HuH-7.5 (cell line): ENCODE data around the gene DUSP22.

ENCODE experiments used
- DNase-seq: peaks from one replicate; pipeline ENCODE4 v3.0.0; 2011; ENCODE audit warnings: low spot score

Gene DUSP22

DNA sequence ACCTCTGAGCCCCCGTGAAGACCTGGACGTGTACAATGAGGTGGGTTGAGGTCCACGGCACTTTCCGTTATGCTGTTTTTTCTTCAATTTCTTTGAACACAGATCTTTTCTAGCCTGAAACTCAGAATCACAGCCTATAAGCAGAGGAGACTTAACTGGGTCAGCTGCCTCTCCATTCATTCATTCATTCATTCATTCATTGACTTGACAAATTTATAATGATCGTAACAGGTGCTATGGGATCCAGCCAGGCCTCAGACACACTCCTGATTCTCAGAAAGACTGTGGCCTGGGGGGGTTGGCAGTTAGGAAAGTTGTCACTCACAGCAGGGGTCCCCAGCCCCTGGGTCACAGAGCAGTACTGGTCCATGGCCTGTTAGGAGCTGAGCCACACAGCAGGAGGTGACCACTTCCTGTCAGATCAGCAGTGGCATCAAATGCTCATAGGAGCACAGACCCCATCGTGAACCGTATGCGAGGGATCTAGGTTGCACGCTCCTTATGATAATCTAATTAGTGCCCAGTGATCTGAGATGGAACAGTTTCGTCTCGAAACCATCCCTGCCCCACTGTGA lies 60.7 kb downstream of the DUSP22 start:
- DNase-seq: no peak

DNA sequence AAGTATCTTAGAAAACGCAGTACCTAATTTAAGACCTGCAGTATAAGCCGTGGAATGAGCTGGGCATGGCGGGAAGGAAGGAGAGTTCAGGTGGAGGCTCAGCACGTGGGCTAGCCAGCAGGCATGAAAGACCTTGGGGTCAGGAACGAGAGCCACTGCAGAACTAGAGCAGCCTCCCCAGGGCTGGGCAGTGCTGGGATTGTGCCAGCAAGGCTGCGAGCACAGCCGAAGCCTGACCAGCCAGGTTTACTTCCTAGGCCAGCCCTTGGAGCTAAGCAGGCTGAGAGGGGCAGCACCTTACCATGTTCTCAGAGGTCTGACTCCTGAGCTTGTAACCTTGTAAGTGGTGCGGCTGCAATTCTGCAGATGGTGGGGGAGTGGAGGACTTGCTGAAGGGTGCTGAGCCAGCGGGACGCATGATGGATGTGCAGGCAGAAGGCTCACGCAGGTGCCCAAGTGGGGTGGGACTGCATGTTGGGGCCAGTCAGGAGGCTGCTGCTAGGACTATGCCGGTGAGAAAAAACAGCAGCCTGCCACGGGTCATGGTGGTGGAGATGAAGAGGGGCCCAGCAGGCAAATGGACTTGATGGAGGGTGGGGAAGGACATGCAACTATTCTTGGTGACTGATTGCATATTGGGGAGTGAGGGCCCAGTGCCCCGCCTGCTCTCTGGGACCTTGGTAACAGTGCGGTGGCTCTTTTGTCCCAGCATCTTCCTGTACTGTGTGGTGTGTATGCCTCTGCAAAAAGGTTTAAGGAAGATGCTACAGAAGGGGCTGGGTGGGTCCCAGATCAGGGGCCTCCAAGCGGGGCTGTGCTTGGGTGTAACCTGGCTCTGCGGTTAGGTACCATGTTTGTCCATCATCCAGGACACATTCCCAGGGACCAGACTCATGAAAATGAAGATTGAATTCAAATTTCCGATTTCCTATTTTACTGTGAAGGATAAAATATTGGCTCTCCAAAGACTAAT lies 61.6 kb downstream of the DUSP22 start:
- DNase-seq: no peak

DNA sequence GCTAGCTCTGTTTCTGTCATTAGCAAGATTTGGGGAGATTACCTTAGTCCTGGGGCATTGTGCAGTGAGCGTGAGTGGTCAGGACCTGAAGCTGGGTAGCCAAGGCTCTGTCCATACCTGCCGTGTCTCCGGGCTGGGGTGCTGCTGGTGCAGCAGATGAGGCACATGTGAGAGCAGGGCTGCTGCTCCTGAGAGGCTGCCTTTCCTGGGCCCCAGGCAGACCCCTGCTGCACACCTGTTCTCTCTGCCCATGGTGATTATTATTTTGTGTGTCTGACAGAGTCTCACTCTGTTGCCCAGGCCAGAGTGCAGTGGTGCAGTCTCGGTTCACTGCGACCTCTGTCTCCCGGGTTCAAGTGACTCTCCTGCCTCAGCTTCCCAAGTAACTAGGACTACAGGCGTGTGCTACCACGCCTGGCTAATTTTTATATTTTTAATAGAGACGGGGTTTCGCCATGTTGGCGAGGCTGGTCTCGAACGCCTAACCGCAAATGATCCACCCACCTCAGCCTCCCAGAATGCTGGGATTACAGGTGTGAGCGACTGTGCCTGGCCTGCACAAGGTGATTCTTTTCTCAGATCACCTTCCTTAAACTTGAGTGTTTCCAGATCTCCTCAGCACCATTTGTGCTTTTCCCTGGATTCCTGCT lies 62.5 kb downstream of the DUSP22 start:
- DNase-seq: no peak

DNA sequence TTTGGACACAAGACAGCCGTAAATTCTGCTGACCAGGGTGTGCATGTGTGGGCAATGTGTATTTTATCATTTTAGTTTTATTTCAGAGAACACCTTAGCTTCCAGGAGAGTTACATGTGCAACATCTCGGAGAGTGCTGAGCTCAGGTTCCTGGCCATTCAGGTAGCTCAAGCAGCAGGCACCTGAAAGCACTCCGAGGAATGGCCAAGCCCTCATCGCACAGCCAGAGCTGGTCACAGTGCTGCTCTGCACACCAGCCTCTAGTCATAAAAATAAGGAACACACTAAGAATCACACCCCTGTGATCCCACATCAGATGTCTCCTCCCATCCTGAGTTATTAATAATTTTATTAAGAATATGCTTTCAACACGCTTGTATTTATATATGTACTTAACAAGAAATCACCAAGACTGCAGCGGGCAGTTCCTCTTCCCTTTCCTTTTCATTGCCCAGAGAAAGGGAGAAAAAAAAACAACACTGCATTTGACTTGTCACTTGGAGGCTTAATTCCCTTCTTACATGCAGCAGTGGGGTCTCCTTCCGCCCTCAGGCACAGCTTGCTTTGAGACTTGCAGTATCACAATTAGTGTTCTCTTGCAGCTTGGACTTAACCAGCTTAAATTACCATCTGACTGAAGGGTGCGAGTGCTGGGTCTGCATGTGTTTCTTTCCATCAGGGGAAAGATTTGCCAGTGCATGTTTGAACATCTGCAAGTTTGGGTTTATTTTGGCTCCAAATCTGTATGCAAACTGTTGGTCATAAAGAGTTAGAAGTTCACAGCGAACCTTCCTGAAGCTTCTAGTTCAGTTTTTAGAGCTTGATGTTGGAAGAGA lies 63.3 kb downstream of the DUSP22 start:
- no peak for DNase-seq

DNA sequence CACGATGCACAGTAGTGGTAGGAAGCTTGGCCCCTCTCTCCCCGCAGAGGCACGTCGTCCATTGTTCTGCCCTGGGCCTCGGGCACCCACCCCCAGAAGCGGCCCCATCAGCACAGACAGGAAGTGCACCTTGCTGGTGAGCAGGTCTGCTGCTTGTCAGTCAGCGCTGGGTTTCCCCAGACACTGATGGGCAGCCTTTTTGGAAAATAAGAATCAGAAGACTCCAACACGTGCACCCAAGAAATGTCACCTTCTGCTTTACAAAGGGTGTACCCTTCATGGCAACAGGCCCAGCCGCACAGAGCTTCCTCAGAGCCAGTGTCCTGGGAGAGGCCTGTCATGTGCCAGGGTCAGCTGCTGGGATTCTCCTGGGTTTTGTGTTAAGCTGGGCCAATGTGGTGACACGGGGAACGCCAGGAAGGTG lies 64.6 kb downstream of the DUSP22 start:
- no peak for DNase-seq

DNA sequence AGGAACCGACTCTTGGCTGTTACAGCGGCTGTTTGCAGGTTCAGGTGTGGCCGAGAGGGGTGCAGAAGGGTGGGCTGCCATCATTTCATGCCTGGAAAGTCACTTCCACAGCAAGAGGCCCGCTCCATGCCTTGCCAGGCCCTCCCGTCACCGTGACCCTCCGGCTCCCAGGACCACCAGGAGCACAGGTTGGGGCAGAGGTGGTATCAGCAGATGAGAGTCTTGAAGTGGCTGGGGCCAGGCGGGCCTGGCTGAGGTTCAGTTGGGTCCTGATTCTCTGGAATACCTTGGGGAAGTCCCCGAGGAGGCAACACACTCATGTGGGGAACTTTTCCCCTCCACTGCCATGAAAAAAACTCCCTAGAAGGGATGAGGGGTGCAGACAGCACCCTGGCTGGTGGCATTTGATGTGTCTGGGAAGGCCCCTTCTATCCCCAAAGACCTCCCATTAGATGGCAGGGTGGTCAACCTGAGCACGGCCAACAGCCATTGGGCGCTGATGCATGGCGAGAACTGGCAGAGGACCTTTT lies 65.0 kb downstream of the DUSP22 start:
- DNase-seq: no peak

DNA sequence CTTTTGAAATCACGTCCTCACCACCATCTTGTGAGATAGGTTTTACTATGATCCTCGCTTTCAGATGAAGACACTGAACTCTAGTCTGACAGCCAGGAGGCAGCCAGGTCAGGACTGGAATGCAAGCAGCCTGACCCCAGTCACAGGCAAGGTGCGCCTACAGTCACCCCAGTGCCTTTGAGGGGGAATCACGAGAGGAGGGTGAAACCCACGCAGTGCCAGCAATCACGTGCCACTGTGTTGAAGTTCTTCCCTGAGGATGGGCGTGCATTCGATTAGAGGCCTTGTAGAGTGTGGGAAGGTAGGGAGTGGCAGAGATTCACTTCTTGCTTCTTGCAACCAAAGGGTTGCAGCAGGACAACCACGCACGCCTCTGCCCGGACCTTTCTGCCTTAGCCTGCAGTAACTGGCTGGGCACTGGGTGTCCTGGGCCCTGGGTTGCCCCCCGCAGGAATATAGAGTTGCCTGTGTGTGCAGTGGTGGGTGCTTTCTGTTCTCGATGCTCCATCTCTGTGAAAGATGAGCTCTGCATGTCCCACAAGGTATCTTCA lies 65.6 kb downstream of the DUSP22 start:
- no peak for DNase-seq

DNA sequence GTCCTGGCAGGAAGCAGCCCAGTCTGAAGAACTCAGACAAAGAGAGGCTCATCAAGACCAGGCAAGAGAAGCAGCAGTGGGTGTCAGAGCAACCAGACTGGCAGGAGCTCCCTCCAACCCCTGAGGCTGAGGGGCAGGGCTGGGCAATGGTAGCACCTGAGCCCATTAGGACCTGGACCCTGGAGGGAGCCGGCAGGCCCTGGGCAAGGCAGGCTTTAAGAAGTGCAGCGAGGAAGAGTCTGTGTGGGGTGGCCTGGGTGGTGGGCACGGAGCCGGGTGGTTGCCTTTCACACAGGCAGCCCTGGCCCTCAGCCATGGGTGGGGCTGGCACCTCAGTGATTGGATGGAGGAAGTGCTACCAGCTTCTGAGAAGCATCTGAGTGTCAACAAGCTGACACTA lies 66.1 kb downstream of the DUSP22 start:
- DNase-seq: no peak

DNA sequence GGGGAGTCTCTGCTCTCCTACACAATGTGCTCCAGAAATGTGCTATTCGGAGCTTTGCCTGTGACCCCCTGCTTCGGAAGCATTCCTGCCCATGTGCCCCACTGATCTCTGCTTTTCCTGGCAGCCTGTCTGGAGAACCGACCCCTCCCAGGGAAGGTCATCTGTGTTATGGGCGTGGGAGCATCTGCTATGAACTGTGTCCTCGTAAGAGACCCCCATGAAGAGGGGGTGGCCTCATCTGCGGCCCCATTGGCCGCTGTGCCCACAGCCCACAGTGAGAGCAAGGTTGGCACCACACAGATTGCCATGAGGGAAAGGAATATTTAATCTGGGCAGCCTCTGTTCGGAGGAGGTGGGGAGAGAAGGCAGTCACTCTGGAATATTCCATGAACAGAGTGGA lies 66.6 kb downstream of the DUSP22 start:
- no peak for DNase-seq

DNA sequence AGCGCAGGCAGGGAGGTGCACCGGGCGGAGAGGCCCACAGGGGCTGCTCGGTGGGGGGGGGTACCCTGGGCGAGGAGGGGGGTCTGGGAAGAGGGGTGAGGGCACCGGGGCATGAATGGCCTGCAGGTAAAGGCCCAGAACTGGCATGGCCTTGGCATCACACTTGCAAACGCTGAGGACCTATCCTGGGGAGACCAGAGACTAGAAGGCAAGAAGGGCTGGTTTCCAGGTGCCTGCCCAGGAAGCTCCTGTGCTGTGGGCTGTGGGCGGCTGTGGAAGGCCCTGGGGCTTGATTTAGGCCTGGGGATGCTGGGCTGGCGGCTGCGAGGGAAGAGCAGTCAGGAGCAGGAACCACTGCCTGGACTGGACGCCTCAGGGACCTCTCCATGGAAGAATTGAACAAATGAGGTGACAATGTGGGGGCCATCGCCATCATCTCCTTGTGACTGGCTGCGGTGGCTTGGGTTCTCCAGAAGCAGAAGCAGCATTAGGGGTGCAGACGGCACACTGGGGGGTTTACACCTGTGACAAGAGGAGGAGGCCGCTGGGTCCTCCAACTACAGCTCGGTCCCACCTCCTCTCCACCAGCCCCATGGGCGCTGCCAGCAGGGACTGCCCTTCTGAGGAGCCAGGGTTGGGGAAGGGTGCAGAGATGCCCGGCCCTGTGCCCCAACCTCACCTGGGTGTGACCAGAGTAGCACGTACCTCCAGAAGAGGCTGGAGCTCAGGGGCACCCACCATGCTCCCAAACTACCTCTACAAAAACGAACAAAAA lies 67.2 kb downstream of the DUSP22 start:
- DNase-seq: no peak

DNA sequence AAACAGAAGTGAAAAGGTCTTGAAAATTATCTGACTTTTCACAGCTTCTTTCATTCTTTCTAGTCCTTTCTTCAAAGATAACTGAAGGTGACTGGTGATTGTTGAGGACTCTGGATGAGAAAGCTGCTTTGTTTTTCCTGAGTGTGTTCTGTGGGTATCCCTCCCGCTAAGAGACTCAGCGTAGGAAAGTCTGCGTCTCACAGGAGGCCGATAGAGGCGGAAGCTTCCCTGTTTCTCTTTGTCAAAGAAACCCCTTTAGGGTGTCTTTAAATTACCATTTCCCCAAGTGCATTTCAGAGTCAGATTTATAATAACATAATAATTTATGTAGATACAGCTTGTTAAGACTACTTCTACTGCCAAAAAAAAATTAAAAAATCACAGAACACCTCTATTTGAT lies 68.1 kb downstream of the DUSP22 start:
- DNase-seq: no peak

DNA sequence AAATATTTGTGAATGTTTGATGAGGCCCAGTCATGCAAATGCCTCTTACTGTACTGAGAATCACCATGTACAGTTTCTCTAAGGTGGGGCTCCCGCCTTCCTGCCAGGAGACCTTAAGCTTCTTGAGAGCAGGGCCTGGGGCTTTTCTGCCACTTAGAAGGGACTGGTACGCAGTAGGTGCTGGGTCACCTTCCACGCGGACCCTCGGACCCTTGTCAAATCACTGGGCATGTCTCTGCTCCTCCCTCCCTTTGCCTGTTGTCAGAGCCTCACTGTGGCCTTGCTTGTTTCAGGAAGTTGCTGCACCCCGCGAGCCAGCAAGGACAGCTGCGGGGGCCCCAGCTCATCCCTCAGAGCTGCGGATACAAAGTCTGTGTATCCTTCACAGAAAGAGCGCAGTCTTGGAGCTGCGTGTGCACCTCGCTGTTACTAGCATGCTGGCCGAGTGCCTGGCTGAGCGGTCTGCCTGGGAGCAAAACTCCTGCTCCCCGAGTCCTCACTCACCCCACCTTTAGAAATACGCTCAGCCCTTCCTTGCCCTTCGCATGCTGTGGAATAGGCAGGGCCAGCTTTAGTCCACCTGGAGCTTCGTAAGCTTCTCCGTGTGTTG lies 68.6 kb downstream of the DUSP22 start:
- no peak for DNase-seq

DNA sequence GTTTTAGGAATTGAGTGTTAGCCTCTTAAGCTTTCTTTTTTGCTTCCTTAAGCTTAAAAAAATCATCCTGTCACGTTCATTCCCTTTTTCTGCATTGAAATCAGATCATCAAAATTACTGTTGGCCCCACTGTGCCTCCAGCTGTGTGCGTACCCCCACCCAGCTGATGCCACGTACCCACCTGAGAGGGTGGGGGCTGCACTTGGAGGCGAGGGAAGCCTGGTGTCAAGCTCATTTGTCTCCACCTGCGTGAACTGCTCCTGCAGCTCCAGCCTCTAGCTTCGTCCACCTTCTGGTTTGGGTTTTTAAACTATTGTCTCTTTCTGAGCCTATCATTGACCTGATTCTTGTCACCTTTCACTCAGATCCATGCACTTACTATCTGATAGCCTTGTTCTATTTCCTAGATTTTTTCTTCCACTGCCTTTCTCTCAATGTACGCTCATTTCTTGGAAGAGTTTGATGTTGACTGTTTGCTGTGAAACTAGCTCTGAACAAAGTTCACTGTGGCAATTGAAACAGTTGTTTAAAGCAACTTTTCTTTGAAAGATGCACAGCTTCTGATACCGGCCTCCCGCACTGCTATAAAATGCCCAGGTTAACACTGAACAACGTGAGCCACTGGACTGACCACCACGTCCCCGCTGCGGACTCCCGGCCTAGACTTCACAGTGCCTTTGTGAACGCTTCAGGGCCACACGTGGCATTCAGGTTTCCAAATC lies 69.3 kb downstream of the DUSP22 start:
- DNase-seq: no peak

DNA sequence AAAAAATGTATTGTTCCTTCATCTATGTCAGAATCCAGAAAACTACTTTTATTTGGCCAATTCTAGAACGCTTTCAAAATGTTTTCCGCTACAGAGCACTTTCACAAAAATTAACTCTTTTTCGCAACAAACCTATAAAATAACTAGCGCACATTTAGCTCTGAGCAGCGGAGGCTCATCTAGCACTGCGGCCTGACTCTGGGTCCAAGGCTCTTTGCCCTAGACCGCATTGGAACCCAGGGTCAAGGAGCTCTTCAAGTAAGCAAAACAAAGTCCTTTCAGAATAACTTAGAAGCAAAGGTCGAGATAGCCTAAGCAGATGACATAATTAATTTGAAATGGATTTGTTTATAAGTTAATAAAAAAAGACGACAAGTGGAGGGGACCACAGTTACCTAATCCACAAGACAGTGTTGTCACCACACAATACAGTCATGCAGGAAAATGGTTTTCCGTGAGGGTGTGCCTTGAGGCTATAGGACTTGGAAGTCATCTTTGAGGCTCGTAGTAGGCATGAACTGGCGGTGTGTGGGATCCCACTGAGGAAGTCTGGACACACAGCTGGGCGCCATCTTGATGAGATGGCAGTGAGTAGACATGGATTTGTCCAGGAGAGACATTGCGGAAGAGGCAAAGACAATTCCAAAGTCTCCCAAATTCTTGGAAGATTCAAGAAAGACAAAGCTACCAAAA lies 70.1 kb downstream of the DUSP22 start:
- DNase-seq: no peak

DNA sequence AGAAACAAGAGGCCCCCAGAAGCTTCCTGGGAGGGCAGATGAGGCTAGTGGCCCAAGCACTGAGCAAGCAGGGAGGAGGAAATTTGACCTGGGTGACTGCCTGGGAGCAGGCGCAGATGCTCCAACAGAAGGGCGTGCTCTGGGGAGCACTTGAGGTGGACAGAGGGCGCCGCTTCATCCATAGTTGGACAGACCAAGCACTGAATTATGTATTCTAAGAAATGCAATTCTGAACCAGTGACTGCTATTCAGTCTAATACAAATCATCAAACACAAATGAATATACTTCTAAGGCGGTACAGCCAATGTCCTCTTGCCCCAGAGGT lies 70.6 kb downstream of the DUSP22 start:
- DNase-seq: no peak

DNA sequence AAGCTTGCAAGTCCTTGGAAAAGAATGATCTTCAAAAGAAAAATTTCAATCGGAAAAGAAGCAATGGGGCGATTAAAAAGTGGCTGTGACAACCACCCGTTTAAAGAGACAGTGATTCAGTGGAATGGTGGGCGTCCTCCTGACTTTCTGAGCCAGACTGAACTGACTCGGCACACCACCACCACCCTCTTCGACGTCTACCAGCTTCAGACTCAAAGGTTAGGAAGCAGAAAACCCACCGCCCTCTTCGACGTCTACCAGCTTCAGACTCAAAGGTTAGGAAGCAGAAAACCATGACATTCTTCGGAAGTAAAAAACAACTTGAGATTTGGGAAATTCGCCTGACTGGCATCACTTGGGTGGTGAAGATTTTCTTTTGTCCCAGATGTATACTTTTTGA lies 71.0 kb downstream of the DUSP22 start:
- no peak for DNase-seq

DNA sequence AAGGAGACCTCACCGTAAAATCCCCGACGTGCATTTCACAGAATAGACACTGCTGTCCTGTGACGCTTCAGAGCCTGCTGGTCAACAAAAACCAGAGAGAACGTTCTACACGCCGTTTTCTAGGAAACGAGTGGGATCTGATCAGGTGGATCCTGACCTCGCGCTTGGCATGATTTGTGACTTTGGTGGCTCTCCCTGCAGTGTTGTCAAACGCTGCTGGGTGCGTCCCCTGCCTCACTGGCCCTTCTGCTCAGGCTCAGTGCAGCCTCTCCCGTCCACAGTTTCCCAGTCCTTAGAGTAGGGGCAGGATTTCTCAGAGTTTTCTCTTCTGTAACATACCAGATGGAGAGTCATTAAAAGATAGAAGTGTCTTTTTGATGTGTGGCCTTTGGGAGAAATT lies 71.6 kb downstream of the DUSP22 start:
- DNase-seq: no peak

DNA sequence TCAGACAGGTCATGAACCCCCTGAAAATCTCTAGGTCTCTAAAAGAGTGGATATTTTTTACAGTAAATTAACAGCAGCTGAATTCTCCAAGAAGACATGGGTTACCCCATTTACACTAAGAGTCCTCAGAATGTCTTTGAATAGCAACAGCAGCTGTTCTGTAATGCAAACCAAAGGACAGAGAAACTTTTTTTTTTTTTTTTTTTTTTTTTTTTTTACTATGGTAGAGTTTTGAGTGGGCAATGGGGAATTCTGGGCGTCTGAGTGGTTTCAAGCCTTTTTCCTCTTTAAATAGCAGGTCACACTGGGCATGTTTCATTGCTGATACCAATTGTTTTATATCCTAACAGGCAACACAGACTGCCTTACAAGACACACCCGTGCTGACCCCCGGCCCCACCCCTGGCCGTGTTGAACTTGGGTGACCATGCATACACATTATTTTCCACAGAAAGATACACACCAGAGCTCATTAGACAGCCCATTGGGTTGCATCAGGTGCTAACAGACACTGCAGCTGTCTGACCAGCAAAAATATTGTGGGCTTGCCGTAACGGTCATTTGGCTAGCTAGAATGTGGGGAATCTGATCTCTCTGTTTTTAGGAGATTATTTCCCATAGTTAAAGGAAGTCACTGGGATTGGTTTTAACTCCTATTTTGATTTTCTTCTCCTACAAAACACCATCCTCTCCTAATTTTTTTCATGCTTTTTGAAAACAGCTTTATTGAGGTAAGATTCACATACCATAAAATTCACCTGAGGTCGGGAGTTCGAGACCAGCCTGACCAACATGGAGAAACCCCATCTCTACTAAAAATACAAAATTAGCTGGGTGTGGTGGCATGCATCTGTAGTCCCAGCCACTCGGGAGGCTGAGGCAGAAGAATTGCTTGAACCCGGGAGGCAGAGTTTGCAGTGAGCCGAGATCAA lies 72.6 kb downstream of the DUSP22 start:
- DNase-seq: no peak
